ENCODE measurements around the gene SPIN2B. TPM values are rescaled to one million over a fixed set of nuclear protein-coding genes. Genes with fewer than 3 reads are reported as not detected.
"Not testable (repeated sequence)": the region's sequence is repeated elsewhere in the genome, so short reads cannot be mapped to it uniquely, and the experiment has no call there.

Gene SPIN2B
- total RNA-seq, 1 donor from 2014 or later: 6.0 TPM

DNA sequence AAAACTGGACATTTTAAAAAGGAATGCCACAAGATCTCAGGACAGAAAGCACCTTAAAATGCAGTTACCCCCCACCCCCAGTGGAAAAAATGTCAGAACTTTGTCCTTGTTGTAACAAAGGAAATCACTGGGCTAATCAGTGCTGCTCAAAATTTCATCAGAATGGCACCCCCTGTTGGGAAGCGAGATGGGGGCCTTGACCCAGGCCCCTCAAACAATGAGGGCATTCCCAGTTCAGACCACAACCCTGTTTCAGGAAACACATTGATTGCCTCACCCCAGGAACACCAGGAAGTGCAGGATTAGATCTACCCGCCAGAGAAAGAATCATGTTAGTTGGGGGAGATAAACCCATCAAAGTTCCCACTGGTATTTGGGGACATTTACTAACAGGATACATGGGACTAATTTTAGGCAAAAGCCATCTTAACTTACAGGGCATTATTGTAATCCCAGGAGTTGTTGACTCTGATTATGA, 16.4 kb downstream of the SPIN2B start:
- Mint-ChIP-seq H3K4me3 (no peak overlapping the region), H3K27ac (no peak overlapping the region), H3K4me1 (peaks cover 10% of the 10 kb centered on the region), H3K27me3 (ENCODE audit: insufficient read depth, low read depth) (no peaks in the 10 kb centered on the region), H3K9me3 (peaks cover 4% of the 10 kb centered on the region), H3K36me3 (peaks cover 15% of the 10 kb centered on the region)
- Histone ChIP-seq H3K4me2 (no peak overlapping the region), H3K9ac (no peak overlapping the region), H3K9me3 (ENCODE audit: low read depth) (peaks cover 13% of the 10 kb centered on the region), H2AFZ (replicated peaks) (no peak overlapping the region), H3K4me1 (no peaks in the 10 kb centered on the region), H4K20me1 (ENCODE audit: low read depth) (no peaks in the 10 kb centered on the region), H3F3A (ENCODE audit: low read depth) (no peaks in the 10 kb centered on the region), H3K36me3 (no peaks in the 10 kb centered on the region), H3K4me3 (no peak overlapping the region), H3K27me3 (no peaks in the 10 kb centered on the region), H3K27ac (no peak overlapping the region), H3K79me2 (ENCODE audit: low read depth) (no peaks in the 10 kb centered on the region)
- DNase-seq (ENCODE audit: low spot score): peak; percentile 2
- TF ChIP-seq EZH2 (IDR thresholded peaks at IDR 0.05) (no peak), EZH2phosphoT487 (IDR thresholded peaks at IDR 0.05) (no peak)
- TF ChIP-seq, protein P1, sequence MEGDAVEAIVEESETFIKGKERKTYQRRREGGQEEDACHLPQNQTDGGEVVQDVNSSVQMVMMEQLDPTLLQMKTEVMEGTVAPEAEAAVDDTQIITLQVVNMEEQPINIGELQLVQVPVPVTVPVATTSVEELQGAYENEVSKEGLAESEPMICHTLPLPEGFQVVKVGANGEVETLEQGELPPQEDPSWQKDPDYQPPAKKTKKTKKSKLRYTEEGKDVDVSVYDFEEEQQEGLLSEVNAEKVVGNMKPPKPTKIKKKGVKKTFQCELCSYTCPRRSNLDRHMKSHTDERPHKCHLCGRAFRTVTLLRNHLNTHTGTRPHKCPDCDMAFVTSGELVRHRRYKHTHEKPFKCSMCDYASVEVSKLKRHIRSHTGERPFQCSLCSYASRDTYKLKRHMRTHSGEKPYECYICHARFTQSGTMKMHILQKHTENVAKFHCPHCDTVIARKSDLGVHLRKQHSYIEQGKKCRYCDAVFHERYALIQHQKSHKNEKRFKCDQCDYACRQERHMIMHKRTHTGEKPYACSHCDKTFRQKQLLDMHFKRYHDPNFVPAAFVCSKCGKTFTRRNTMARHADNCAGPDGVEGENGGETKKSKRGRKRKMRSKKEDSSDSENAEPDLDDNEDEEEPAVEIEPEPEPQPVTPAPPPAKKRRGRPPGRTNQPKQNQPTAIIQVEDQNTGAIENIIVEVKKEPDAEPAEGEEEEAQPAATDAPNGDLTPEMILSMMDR (IDR thresholded peaks at IDR 0.05): no peak

DNA sequence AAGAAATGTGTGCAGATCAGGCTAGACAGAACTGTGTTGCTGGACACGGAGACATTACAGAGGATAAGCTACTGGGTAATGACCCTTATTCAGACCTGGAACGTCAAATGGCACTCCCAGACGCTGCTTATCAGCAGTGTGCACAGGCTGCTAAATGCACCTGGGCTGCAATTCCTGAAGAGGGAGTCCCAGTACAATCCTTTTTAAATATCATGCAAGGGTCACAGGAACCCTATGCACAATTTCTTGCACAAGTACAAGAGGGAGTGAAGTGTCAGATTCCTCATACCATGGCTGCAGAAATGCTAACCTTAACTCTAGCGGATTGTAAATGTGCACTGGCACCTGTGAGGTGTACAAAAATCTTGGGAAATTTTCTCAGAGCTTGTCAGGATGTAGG, 16.9 kb downstream of the SPIN2B start:
- H3K9me3 Mint-ChIP-seq: peaks cover 8% of the 10 kb centered on the region
- no peaks in the 10 kb centered on the region for H3K27me3 ChIP-seq
- no peak for DNase-seq (ENCODE audit: low spot score)
- H3K4me2 ChIP-seq: no peak overlapping the region
- no peak overlapping the region for H2AFZ ChIP-seq (replicated peaks)
- no peaks in the 10 kb centered on the region for H3K36me3 ChIP-seq
- no peak overlapping the region for H3K4me3 ChIP-seq
- H3K9ac ChIP-seq: no peak overlapping the region
- H3K27me3 Mint-ChIP-seq (ENCODE audit: insufficient read depth, low read depth): no peaks in the 10 kb centered on the region
- H3K4me1 ChIP-seq: no peaks in the 10 kb centered on the region
- H3K4me1 Mint-ChIP-seq: peaks cover 10% of the 10 kb centered on the region
- H3K27ac ChIP-seq: no peak overlapping the region
- no peaks in the 10 kb centered on the region for H3K79me2 ChIP-seq (ENCODE audit: low read depth)
- no peaks in the 10 kb centered on the region for H3F3A ChIP-seq (ENCODE audit: low read depth)
- no peak overlapping the region for H3K4me3 Mint-ChIP-seq
- peaks cover 18% of the 10 kb centered on the region for H3K36me3 Mint-ChIP-seq
- H3K9me3 ChIP-seq (ENCODE audit: low read depth): peaks cover 17% of the 10 kb centered on the region
- H3K27ac Mint-ChIP-seq: no peak overlapping the region
- H4K20me1 ChIP-seq (ENCODE audit: low read depth): no peaks in the 10 kb centered on the region
- TF ChIP-seq, protein P1 (IDR thresholded peaks at IDR 0.05): peak; percentile 11
- no peak for TF ChIP-seq EZH2phosphoT487 (IDR thresholded peaks at IDR 0.05)
- TF ChIP-seq EZH2 (IDR thresholded peaks at IDR 0.05): no peak

DNA sequence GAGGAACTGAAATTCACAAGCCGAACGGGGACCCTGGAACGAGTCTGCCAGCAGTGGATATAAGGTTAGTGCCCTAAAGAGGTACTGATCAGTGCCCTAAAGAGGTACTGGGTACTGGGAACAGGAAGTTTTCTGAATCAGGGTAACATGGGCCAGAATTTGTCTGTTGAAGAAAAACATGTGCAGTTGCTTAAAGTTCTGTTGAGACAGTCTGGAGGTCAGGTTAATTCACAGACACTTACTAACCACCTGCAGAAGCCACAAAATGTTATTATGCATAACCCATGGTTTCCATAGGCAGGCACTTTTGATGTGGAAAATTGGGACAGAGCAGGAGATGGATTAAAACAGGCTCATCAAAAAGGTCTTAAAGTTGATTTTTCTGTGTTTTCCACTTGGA, 17.9 kb downstream of the SPIN2B start:
- no peaks in the 10 kb centered on the region for H3K36me3 ChIP-seq
- DNase-seq (ENCODE audit: low spot score): no peak
- TF ChIP-seq EZH2phosphoT487 (IDR thresholded peaks at IDR 0.05) (no peak), EZH2 (IDR thresholded peaks at IDR 0.05) (no peak)
- TF ChIP-seq, protein P1 (IDR thresholded peaks at IDR 0.05): no peak
- Mint-ChIP-seq H3K4me1 (peaks cover 10% of the 10 kb centered on the region), H3K9me3 (peaks cover 14% of the 10 kb centered on the region), H3K4me3 (no peak overlapping the region), H3K27me3 (ENCODE audit: insufficient read depth, low read depth) (no peaks in the 10 kb centered on the region), H3K36me3 (peaks cover 17% of the 10 kb centered on the region), H3K27ac (no peak overlapping the region)
- H3K9ac ChIP-seq: no peak overlapping the region
- H3F3A ChIP-seq (ENCODE audit: low read depth): no peaks in the 10 kb centered on the region
- no peaks in the 10 kb centered on the region for H3K79me2 ChIP-seq (ENCODE audit: low read depth)
- H3K4me3 ChIP-seq: no peak overlapping the region
- H3K4me2 ChIP-seq: no peak overlapping the region
- H3K27me3 ChIP-seq: no peaks in the 10 kb centered on the region
- H4K20me1 ChIP-seq (ENCODE audit: low read depth): no peaks in the 10 kb centered on the region
- H3K27ac ChIP-seq: no peak overlapping the region
- peaks cover 14% of the 10 kb centered on the region for H3K9me3 ChIP-seq (ENCODE audit: low read depth)
- H2AFZ ChIP-seq (replicated peaks): no peak overlapping the region
- H3K4me1 ChIP-seq: no peaks in the 10 kb centered on the region

DNA sequence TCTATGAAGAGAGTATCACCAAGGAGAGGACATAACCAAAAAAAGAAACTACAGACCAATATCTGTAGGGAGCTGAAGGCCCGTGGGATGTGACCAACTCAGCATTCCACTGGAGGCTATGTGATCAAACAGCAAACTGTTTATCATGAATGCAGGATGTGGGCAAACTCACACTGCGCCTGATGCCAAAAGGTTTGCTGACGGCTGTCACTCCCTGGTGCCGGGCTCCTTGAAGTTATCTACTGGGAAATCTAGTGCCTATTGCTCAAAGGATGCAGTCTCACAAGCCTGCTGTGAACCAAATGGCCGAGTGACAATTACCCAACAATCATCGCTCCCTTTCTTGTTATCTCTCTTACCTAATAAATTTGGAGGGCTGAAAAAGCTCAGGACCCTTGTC, 18.4 kb downstream of the SPIN2B start:
- peaks cover 20% of the 10 kb centered on the region for H3K9me3 ChIP-seq (ENCODE audit: low read depth)
- DNase-seq (ENCODE audit: low spot score); H3K4me3 Mint-ChIP-seq; H3K79me2 ChIP-seq (ENCODE audit: low read depth); H3K27me3 Mint-ChIP-seq (ENCODE audit: insufficient read depth, low read depth); H3K27ac ChIP-seq; H3K4me1 ChIP-seq; H3K4me2 ChIP-seq; H3K27ac Mint-ChIP-seq; H3K27me3 ChIP-seq; H3K9ac ChIP-seq; H2AFZ ChIP-seq (replicated peaks); H3K4me1 Mint-ChIP-seq; H3K36me3 ChIP-seq; H3K4me3 ChIP-seq; H3F3A ChIP-seq (ENCODE audit: low read depth); H4K20me1 ChIP-seq (ENCODE audit: low read depth): not testable (repeated sequence)
- Mint-ChIP-seq H3K36me3 (peaks cover 17% of the 10 kb centered on the region), H3K9me3 (peaks cover 14% of the 10 kb centered on the region)
